Breast epithelium (tissue), 3 donors: ENCODE measurements around the gene GSTM2.

ENCODE experiments used
- CTCF ChIP-seq, 3 donors: fragments of 450-650 bp; IDR thresholded peaks; one replicate each; pipeline ENCODE4 v1.5.1; 2016 to 2017; ENCODE audit warnings: antibody characterized with exemption in 3 of 3, mild to moderate bottlenecking in 3 of 3, moderate library complexity in 3 of 3
- POLR2A ChIP-seq: fragments of 450-650 bp; IDR thresholded peaks from one replicate; pipeline ENCODE4 v1.6.1; 2016; ENCODE audit warnings: antibody characterized with exemption, mild to moderate bottlenecking, moderate library complexity

GRCh38 chr1:109658533-109659042 lies 9.3 kb upstream of the GSTM2 start:
- TF ChIP-seq CTCF (IDR thresholded peaks at IDR 0.05) (no peak), POLR2A (no peak)
